IMR-90 (cell line): Measurements from ENCODE around the gene PMM1. TPM values are rescaled to one million over a fixed set of nuclear protein-coding genes. Genes with fewer than 3 reads are reported as not detected.

Source experiments
- ATAC-seq: fragments of 200-7000 bp; cut with Tn5 transposase; 2 replicates; pipeline ENCODE4 v1.9.1; 2020; ENCODE audit warnings: low read depth, mild to moderate bottlenecking, moderate library complexity
- BruUV-seq: library from RNA; stranded (reverse); fragments of 400-500 nt; replicated peaks from 2 replicates; lab custom pipeline; 2021; lab: Mats Ljungman, UMichigan
- CTCF ChIA-PET: fragments of 300-600 bp; formaldehyde crosslinking; extraction: SDS; loops from one replicate; lab custom pipeline; 2021; ENCODE audit warnings: antibody characterized with exemption; lab: Yijun Ruan, JAX
- POLR2A ChIA-PET: fragments of 300-600 bp; sonication (Branson Sonifier 250); formaldehyde crosslinking; loops from one replicate; lab custom pipeline; 2022; ENCODE audit warnings: antibody characterized with exemption; ENCODE audit not compliant: unreplicated experiment; lab: Charles Lee
- DNase-seq: peaks from one replicate; pipeline ENCODE4 v3.0.0; 2013
- H2AFZ ChIP-seq: replicated peaks from 2 replicates; pipeline ENCODE3; 2013; ENCODE audit warnings: low read length, mild to moderate bottlenecking; ENCODE audit not compliant: poor library complexity
- H2AK5ac ChIP-seq: 2 replicates; pipeline ENCODE4 v1.6.1; 2013; ENCODE audit warnings: low read depth, low read length, inconsistent platforms
- H2AK9ac ChIP-seq: replicated peaks from 2 replicates; pipeline ENCODE3; 2013; ENCODE audit warnings: mild to moderate bottlenecking, low read depth, low read length, moderate library complexity; ENCODE audit not compliant: poor library complexity
- H2BK120ac ChIP-seq: 2 replicates; pipeline ENCODE4 v1.6.1; 2013; ENCODE audit warnings: low read depth, low read length, inconsistent platforms
- H2BK15ac ChIP-seq: 3 replicates; pipeline ENCODE4 v1.6.1; 2013; ENCODE audit warnings: low read depth, low read length, inconsistent platforms
- H2BK20ac ChIP-seq: 2 replicates; pipeline ENCODE4 v1.6.1; 2013; ENCODE audit warnings: low read depth, mild to moderate bottlenecking, inconsistent platforms, low read length, moderate library complexity
- H2BK5ac ChIP-seq: 2 replicates; pipeline ENCODE4 v1.6.1; 2013; ENCODE audit warnings: mild to moderate bottlenecking, low read depth, low read length, inconsistent platforms; ENCODE audit not compliant: poor library complexity, severe bottlenecking
- H3K14ac ChIP-seq: replicated peaks from 2 replicates; pipeline ENCODE4 v1.6.1; 2013; ENCODE audit warnings: low read depth, low read length, inconsistent platforms
- H3K18ac ChIP-seq: 2 replicates; pipeline ENCODE4 v1.6.1; 2013; ENCODE audit warnings: low read depth, low read length, control low read depth
- H3K23ac ChIP-seq: 2 replicates; pipeline ENCODE4 v1.6.1; 2013; ENCODE audit warnings: low read depth, low read length, inconsistent platforms
- H3K27ac ChIP-seq: 2 replicates; pipeline ENCODE4 v1.5.1; 2013; ENCODE audit warnings: mild to moderate bottlenecking, control low read depth, low read length; ENCODE audit not compliant: insufficient read depth
- H3K27me3 ChIP-seq: 2 replicates; pipeline ENCODE4 v1.6.1; 2013; ENCODE audit warnings: low read length; ENCODE audit not compliant: control insufficient read depth, insufficient read depth
- H3K36me3 ChIP-seq: 2 replicates; pipeline ENCODE4 v1.6.1; 2013; ENCODE audit warnings: low read length, mixed read lengths; ENCODE audit not compliant: control insufficient read depth, insufficient read depth
- H3K4ac ChIP-seq: 2 replicates; pipeline ENCODE4 v1.6.1; 2013; ENCODE audit warnings: low read depth, low read length, inconsistent platforms
- H3K4me1 ChIP-seq: 2 replicates; pipeline ENCODE4 v1.6.1; 2013; ENCODE audit warnings: low read length, mixed read lengths; ENCODE audit not compliant: control insufficient read depth, insufficient read depth
- H3K4me2 ChIP-seq: 2 replicates; pipeline ENCODE4 v1.6.1; 2013; ENCODE audit warnings: low read depth, mild to moderate bottlenecking, control low read depth, low read length, moderate library complexity
- H3K4me3 ChIP-seq: 2 replicates; pipeline ENCODE4 v1.5.1; 2013; ENCODE audit warnings: low read depth, mild to moderate bottlenecking, control low read depth, low read length, moderate library complexity; ENCODE audit not compliant: insufficient read depth
- H3K56ac ChIP-seq: 2 replicates; pipeline ENCODE4 v1.6.1; 2013; ENCODE audit warnings: low read length, inconsistent platforms; ENCODE audit not compliant: insufficient read depth; ENCODE audit errors: extremely low read depth
- H3K79me1 ChIP-seq, 2 experiments: 2 replicates each; pipeline ENCODE4 v1.6.1; 2013; ENCODE audit warnings: low read length in 2 of 2, inconsistent platforms in 1 of 2, low read depth in 1 of 2
- H3K9ac ChIP-seq: 2 replicates; pipeline ENCODE4 v1.6.1; 2013; ENCODE audit warnings: low read depth, low read length, control low read depth
- H3K9me1 ChIP-seq: 2 replicates; pipeline ENCODE4 v1.6.1; 2013; ENCODE audit warnings: low read length, inconsistent platforms; ENCODE audit not compliant: insufficient read depth
- H3K9me3 ChIP-seq: 2 replicates; pipeline ENCODE4 v1.6.1; 2013; ENCODE audit warnings: low read length; ENCODE audit not compliant: control insufficient read depth, insufficient read depth
- H4K20me1 ChIP-seq: 2 replicates; pipeline ENCODE4 v1.6.1; 2013; ENCODE audit warnings: low read length, inconsistent platforms; ENCODE audit not compliant: insufficient read depth
- H4K5ac ChIP-seq: 2 replicates; pipeline ENCODE4 v1.6.1; 2013; ENCODE audit warnings: mild to moderate bottlenecking, low read depth, low read length, control low read depth
- H4K8ac ChIP-seq, 2 experiments: 2 replicates each; pipeline ENCODE4 v1.6.1; 2013; ENCODE audit warnings: low read depth in 2 of 2, low read length in 2 of 2, control low read depth in 1 of 2, inconsistent platforms in 1 of 2
- H4K91ac ChIP-seq: 2 replicates; pipeline ENCODE4 v1.6.1; 2013; ENCODE audit warnings: low read depth, low read length, inconsistent platforms; ENCODE audit not compliant: insufficient read depth
- BHLHE40 ChIP-seq: fragments of 150-350 bp; IDR thresholded peaks from 2 replicates; pipeline ENCODE4 v1.6.1; 2016; ENCODE audit warnings: mild to moderate bottlenecking, low read depth, low read length
- CEBPB ChIP-seq: IDR thresholded peaks from 2 replicates; pipeline ENCODE4 v1.6.1; 2012; ENCODE audit warnings: low read depth, low read length, improper control_type of control experiment
- CHD1 ChIP-seq: IDR thresholded peaks from 2 replicates; pipeline ENCODE4 v1.6.1; 2012; ENCODE audit warnings: low read depth, low read length, improper control_type of control experiment
- FOS ChIP-seq: fragments of 150-350 bp; IDR thresholded peaks from 2 replicates; pipeline ENCODE4 v1.6.1; 2016; ENCODE audit warnings: low read depth, low read length
- MAFK ChIP-seq: IDR thresholded peaks from 2 replicates; pipeline ENCODE4 v1.6.1; 2012; ENCODE audit warnings: low read depth, low read length, improper control_type of control experiment
- MAZ ChIP-seq: IDR thresholded peaks from 2 replicates; pipeline ENCODE4 v1.6.1; 2012; ENCODE audit warnings: low read depth, mild to moderate bottlenecking, low read length, improper control_type of control experiment, moderate library complexity, borderline replicate concordance
- MXI1 ChIP-seq: IDR thresholded peaks from 2 replicates; pipeline ENCODE4 v1.6.1; 2012; ENCODE audit warnings: low read depth, mild to moderate bottlenecking, low read length, moderate library complexity, borderline replicate concordance
- NFE2L2 ChIP-seq: fragments of 150-350 bp; IDR thresholded peaks from 2 replicates; pipeline ENCODE4 v1.6.1; 2016; ENCODE audit warnings: low read depth, mild to moderate bottlenecking, low read length
- POLR2A ChIP-seq: IDR thresholded peaks from 2 replicates; pipeline ENCODE4 v1.6.1; 2012; ENCODE audit warnings: mild to moderate bottlenecking, low read depth, low read length
- RAD21 ChIP-seq: IDR thresholded peaks from 2 replicates; pipeline ENCODE4 v1.6.1; 2012; ENCODE audit warnings: low read length, improper control_type of control experiment
- RCOR1 ChIP-seq: IDR thresholded peaks from 2 replicates; pipeline ENCODE4 v1.6.1; 2012; ENCODE audit warnings: mild to moderate bottlenecking, low read length, improper control_type of control experiment; ENCODE audit not compliant: insufficient replicate concordance
- RFX5 ChIP-seq: IDR thresholded peaks from 2 replicates; pipeline ENCODE4 v1.8.0; 2012; ENCODE audit warnings: low read depth, mild to moderate bottlenecking, low read length, moderate library complexity
- SMC3 ChIP-seq: fragments of 150-350 bp; IDR thresholded peaks from 2 replicates; pipeline ENCODE4 v1.6.1; 2016; ENCODE audit warnings: low read depth, mild to moderate bottlenecking, antibody characterized with exemption, low read length, moderate library complexity
- WGBS, 2 experiments: methylation state at CpG; one replicate each; pipeline versions ENCODE4 v1.1.5 to v1.1.7; 2013; ENCODE audit warnings: missing lambda C conversion rate in 2 of 2; ENCODE audit not compliant: insufficient read length in 1 of 2; ENCODE audit errors: extremely low coverage in 2 of 2; 5-methylcytosine and 5-hydroxymethylcytosine counted together
- dilution Hi-C: fragments of 300-500 bp; cut with HindIII; formaldehyde crosslinking; loops from one replicate; pipeline ENCODE4 v1.14.3; 2018; ENCODE audit warnings: low sequenced_read_pairs; ENCODE audit not compliant: unreplicated experiment
- in situ Hi-C: fragments of 300-500 bp; cut with MboI; formaldehyde crosslinking; loops from 3 replicates; pipeline ENCODE4 v1.14.3; 2019; ENCODE audit warnings: low sequenced_read_pairs, inconsistent platforms, mixed read lengths
- intact Hi-C: fragments of 100-400 bp; cut with micrococcal nuclease; formaldehyde crosslinking; loops from 2 replicates; pipeline ENCODE4 v1.10.0; 2022
- polyA plus RNA-seq, 3 experiments: library from polyadenylated mRNA; depleted of rRNA; stranded (reverse); fragments of >200 nt; gene quantifications; 2 replicates each; pipeline ENCODE4 v1.2.3, GENCODE V29; 2012; ENCODE audit warnings: low replicate concordance in 1 of 3
- total RNA-seq: library from RNA; depleted of rRNA; stranded (reverse); fragments of >200 nt; gene quantifications from 2 replicates; pipeline ENCODE4 v1.2.3, GENCODE V29; 2012
- TF ChIP-seq, protein P1 (sequence below): fragments of 150-350 bp; IDR thresholded peaks from 2 replicates; pipeline ENCODE4 v1.6.1; 2017; ENCODE audit warnings: mild to moderate bottlenecking, antibody characterized with exemption, low read length, low read depth
- TF ChIP-seq, protein P2 (sequence below): conservative IDR thresholded peaks from 2 replicates; pipeline ENCODE4 v1.5.1; 2012; ENCODE audit warnings: mild to moderate bottlenecking, low read depth, low read length, improper control_type of control experiment
- TF ChIP-seq, protein P3 (sequence below): fragments of 150-350 bp; IDR thresholded peaks from 2 replicates; pipeline ENCODE4 v1.6.1; 2016; ENCODE audit warnings: low read depth, mild to moderate bottlenecking, low read length, moderate library complexity, borderline replicate concordance

The PMM1 gene
- total and polyA plus RNA-seq, 2 of the 4 experiments (the other 2 are of a cell fraction), result 22.8 to 92.8 TPM

DNA sequence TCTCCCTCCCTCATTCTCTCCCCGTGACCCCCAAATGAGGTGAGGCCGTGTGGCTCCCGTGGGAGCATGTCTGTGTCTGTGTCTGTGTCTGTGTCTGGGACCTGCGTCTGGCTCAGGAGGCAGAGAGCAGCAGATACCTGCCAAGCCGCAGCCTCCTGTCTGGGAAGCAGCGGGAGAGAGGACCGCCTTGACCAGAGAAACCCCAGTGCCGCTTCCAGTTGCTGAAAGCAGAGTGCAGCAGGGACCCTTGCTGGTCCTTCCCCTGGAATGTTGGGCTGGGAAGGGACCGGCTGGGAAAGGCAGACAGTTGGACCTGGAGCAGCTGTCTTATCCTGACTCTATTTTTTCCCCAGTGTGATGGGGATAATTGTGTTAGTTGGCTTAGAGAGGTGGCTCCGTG, 28.3 kb downstream of the PMM1 start:
- peak overlapping the region; percentile 62 for H3K18ac ChIP-seq
- H4K20me1 ChIP-seq, result peaks cover 3% of the 10 kb centered on the region
- H3K4me3 ChIP-seq, result peak overlapping the region; percentile 80
- intact Hi-C loops, result no loop called here
- peak overlapping the region; percentile 69; the same call in 1 of the 2 replicates for H3K56ac ChIP-seq
- H3K27ac ChIP-seq, result peak overlapping the region; percentile 73
- ChIA-PET POLR2A (no interaction called here), CTCF (interaction anchor here (0.7 kb wide), 1 partner anchor 21 kb away, joined by 4 read pairs; no protein-coding TSS in a partner anchor)
- DNase-seq, result no peak
- H3K23ac ChIP-seq, result peak overlapping the region; percentile 96
- peak overlapping the region; percentile 69 for H4K5ac ChIP-seq
- no peaks in the 10 kb centered on the region for H3K9me3 ChIP-seq
- 17% methylated on average over 3 of the region's 10 CpGs; no CpG with 5 or more reads in 1 of the 2 experiments for WGBS, 2 experiments
- peak overlapping the region; percentile 85 for H2BK5ac ChIP-seq
- H4K91ac ChIP-seq, result peak overlapping the region; percentile 89
- peaks cover 3% of the 10 kb centered on the region; the same call in 1 of the 2 replicates for H3K36me3 ChIP-seq
- H2BK120ac ChIP-seq, result peak overlapping the region; percentile 92
- ATAC-seq, result no peak
- H2BK15ac ChIP-seq, result peak overlapping the region; percentile 98; the same call in 2 of the 3 replicates
- H3K27me3 ChIP-seq, result no peaks in the 10 kb centered on the region
- H3K14ac ChIP-seq, result peak overlapping the region; percentile 98
- dilution Hi-C loops, result no loop called here
- H3K9me1 ChIP-seq, result peaks cover 34% of the 10 kb centered on the region
- H2AFZ ChIP-seq, result peak overlapping the region; percentile 88
- TF ChIP-seq RFX5, result no peak
- TF ChIP-seq CEBPB, result no peak
- no peak for TF ChIP-seq RCOR1
- no peak for TF ChIP-seq MXI1
- TF ChIP-seq SMC3, result no peak
- TF ChIP-seq MAFK, result no peak
- TF ChIP-seq FOS, result no peak
- no peak for TF ChIP-seq POLR2A
- TF ChIP-seq NFE2L2, result no peak
- TF ChIP-seq, protein P1, sequence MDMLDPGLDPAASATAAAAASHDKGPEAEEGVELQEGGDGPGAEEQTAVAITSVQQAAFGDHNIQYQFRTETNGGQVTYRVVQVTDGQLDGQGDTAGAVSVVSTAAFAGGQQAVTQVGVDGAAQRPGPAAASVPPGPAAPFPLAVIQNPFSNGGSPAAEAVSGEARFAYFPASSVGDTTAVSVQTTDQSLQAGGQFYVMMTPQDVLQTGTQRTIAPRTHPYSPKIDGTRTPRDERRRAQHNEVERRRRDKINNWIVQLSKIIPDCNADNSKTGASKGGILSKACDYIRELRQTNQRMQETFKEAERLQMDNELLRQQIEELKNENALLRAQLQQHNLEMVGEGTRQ, result no peak
- TF ChIP-seq BHLHE40, result no peak
- no peak for TF ChIP-seq CHD1
- no peak for TF ChIP-seq RAD21
- no peak for TF ChIP-seq MAZ
- TF ChIP-seq, protein P2, sequence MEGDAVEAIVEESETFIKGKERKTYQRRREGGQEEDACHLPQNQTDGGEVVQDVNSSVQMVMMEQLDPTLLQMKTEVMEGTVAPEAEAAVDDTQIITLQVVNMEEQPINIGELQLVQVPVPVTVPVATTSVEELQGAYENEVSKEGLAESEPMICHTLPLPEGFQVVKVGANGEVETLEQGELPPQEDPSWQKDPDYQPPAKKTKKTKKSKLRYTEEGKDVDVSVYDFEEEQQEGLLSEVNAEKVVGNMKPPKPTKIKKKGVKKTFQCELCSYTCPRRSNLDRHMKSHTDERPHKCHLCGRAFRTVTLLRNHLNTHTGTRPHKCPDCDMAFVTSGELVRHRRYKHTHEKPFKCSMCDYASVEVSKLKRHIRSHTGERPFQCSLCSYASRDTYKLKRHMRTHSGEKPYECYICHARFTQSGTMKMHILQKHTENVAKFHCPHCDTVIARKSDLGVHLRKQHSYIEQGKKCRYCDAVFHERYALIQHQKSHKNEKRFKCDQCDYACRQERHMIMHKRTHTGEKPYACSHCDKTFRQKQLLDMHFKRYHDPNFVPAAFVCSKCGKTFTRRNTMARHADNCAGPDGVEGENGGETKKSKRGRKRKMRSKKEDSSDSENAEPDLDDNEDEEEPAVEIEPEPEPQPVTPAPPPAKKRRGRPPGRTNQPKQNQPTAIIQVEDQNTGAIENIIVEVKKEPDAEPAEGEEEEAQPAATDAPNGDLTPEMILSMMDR, result no peak
- TF ChIP-seq, protein P3, sequence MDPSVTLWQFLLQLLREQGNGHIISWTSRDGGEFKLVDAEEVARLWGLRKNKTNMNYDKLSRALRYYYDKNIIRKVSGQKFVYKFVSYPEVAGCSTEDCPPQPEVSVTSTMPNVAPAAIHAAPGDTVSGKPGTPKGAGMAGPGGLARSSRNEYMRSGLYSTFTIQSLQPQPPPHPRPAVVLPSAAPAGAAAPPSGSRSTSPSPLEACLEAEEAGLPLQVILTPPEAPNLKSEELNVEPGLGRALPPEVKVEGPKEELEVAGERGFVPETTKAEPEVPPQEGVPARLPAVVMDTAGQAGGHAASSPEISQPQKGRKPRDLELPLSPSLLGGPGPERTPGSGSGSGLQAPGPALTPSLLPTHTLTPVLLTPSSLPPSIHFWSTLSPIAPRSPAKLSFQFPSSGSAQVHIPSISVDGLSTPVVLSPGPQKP, result no peak
- peak overlapping the region; percentile 98 for H2AK5ac ChIP-seq
- peak overlapping the region; percentile 65 for H2BK20ac ChIP-seq
- peak overlapping the region; percentile 99 for H2AK9ac ChIP-seq
- H3K9ac ChIP-seq, result peak overlapping the region; percentile 83
- H3K4me1 ChIP-seq, result peaks cover 35% of the 10 kb centered on the region
- H4K8ac ChIP-seq, result peak overlapping the region; percentile 48 to 87
- H3K4me2 ChIP-seq, result peak overlapping the region; percentile 94
- H3K4ac ChIP-seq, result peak overlapping the region; percentile 98
- peaks cover 8 to 73% of the 10 kb centered on the region in 2 experiments; a peak in 3 of 4 replicates for H3K79me1 ChIP-seq
- BruUV-seq, result no TSS peak
- in situ Hi-C loops, result no loop called here
